T47D (cell line): ENCODE data around the gene ST6GALNAC4.

Experiments used
- DNase-seq, 2 experiments: peaks; one replicate each; pipeline versions ENCODE4 v3.0.0 to v3.0.0-alpha.2; 2011 to 2012; ENCODE audit warnings: low read depth in 1 of 2, low spot score in 1 of 2
- JUND ChIP-seq: IDR thresholded peaks from 2 replicates; pipeline ENCODE4 v1.6.1; 2012; ENCODE audit warnings: low read depth
- in situ Hi-C: cut with HindIII; loops from 2 replicates; pipeline ENCODE4 v1.10.0; 2016; ENCODE audit warnings: low sequenced_read_pairs, low pct_unique_long_range_greater_than_20kb

ST6GALNAC4 gene

GRCh38 chr9:127943011-127943662, 26.3 kb upstream of the ST6GALNAC4 start:
- in situ Hi-C loops, result no loop called here
- no peak for DNase-seq
- TF ChIP-seq JUND, result no peak

- no peak for TF ChIP-seq JUND
- in situ Hi-C loops, result no loop called here
- peak; percentile 70 for DNase-seq
These were observed 25.6 kb upstream of the ST6GALNAC4 start for GRCh38 chr9:127942216-127943010.

- DNase-seq, result no peak
- in situ Hi-C loops, result no loop called here
- no peak for TF ChIP-seq JUND
These were observed 25.0 kb upstream of the ST6GALNAC4 start for GRCh38 chr9:127941961-127942215.

GRCh38 chr9:127941062-127941960, 24.5 kb upstream of the ST6GALNAC4 start:
- in situ Hi-C loops, result no loop called here
- DNase-seq, result no peak
- no peak for TF ChIP-seq JUND

- TF ChIP-seq JUND, result no peak
- in situ Hi-C loops, result no loop called here
- DNase-seq, result no peak
These were observed 23.8 kb upstream of the ST6GALNAC4 start for GRCh38 chr9:127940593-127940992.

DNA sequence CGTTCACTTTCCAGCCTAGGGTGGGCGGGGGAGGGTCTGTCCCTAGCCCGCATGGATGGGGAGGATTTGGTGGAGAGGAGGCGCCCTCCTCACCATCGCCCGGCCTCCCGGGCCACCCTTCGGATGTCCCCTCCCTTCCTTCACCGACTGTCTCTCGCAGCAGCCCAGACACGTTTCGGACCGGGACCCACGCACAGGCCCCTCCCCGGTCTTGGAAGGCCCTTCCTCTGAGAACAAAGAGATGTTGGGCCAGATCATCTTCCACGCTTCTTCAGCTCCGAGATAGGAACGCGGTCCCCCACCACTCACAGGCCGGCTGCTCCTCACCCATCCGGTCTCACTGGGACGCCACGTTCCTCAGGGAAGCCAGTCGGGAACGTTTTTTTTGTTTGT, 21.5 kb upstream of the ST6GALNAC4 start:
- no peak for DNase-seq
- in situ Hi-C loops, result no loop called here
- TF ChIP-seq JUND, result no peak

DNA sequence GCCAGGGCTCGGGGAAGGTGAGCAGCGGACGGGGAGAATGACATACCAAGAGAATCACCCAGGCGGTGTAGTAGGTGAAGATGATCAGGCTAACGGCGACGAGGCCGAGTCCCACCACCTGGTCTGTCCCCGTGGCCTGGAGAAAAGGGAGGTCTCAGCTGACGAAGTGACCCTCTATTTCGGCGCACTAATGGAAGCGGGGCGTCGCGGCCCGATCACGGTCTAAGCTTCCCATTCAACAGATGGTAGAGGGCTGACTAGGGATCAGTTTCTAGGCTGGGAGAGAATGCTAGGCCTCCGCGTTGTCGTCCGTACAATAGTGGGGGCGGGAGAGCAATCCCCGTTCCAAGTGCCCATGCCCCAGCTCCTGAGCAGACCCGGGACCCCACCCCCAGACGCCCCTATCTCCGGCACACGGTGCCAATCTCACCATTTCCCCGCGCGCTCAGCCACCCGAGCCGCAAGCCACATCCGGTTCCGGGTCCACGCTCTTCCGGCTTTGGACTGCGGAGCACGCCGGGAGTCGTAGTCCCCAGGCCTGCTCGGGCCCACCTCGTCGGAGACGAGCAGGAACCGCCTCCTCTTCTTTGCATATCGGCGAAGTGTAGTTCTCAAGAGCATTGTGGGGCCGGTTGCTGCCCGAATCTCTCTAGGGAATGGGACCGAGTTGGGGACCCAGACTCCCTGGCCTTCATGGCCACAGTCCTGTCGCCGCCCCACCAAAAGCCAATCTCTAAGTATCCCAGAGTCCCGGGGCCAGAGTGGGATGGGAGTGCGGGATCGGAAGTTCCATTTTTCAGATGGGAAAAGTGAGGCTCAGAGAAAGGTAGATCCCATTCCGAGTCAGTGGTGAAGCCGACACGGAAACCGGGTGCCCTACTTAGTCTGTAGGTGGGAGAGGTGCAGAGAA, 20.8 kb upstream of the ST6GALNAC4 start, which contains the start of gene DPM2:
DPM2 (minus strand) TSS at position 467 of the 910 bp plus-strand sequence; CDS start at position 433, 34 bp downstream.
- in situ Hi-C loops, result no loop called here
- TF ChIP-seq JUND, result no peak
- peak; percentile 92 to 94 for DNase-seq

DNA sequence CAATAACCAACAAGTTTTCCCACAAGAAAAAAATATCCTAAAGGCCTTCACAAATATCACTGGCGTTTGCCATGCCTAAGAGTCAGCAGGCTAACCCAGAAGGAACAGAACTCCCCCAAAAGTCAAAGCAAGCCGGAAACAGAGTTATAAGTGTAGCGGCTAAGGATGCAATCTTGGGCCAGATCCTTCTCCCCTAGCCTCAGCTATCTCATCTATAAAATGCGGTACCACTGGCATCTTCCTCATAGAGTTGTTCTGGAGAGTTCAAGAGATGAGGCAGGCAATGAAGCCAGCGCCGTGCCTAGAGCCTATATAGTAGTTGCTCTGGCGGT, 20.2 kb upstream of the ST6GALNAC4 start:
- in situ Hi-C loops, result no loop called here
- DNase-seq, result no peak
- no peak for TF ChIP-seq JUND

DNA sequence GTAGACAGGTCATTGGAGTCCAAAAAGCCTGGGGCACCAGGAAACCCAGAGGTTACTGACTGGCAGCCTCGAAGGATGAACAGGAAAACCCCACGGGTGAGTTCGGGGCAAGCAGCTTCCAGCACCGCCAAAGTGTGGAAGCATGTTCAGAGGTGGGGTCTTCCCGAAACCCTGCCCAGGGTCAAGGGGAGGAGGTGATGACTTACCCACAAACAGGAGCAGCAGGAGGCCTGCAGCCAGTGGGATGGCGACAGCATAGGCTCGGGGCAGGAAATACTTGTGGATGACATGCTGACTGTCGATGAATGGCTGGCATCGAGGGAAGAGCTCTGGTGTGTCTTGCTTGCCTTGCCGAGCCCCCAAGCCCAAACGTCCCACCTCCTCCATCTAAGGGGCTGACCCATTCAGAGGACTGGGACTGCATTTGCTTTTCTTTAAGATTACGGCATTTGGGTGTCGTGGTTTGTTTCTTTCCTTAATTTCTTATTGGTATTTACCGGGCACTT, 19.6 kb upstream of the ST6GALNAC4 start:
- no peak for DNase-seq
- TF ChIP-seq JUND, result no peak
- in situ Hi-C loops, result no loop called here

DNA sequence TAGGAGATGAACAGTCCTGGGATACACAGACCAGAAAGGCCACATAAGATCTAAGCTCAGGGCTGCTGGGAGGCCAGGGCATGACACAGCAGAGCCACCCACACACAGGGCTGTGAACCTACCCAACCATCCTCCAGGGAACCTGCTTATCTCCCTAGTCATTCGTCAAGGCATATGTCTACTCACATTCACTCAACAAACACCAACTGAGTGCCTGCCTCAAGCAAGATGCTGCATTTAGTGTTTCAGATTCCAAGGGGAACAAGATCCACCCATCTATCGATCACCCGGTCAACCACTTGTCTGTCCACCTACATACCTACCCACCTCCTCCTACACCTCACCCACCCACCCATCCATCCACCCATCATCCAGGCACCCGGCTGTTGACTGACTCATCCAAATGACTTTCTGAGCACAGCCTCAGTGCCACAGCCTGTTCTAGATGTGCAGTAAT, 19.0 kb upstream of the ST6GALNAC4 start:
- in situ Hi-C loops, result no loop called here
- no peak for TF ChIP-seq JUND

GRCh38 chr9:127934986-127935385, 18.1 kb upstream of the ST6GALNAC4 start:
- in situ Hi-C loops, result no loop called here
- TF ChIP-seq JUND, result no peak
- no peak for DNase-seq

More for the DNA sequence above, 19.0 kb upstream of the ST6GALNAC4 start:
- no peak for DNase-seq

- in situ Hi-C loops, result no loop called here
- no peak for DNase-seq
- no peak for TF ChIP-seq JUND
These were observed 17.4 kb upstream of the ST6GALNAC4 start for GRCh38 chr9:127934248-127934647.
